Gastrocnemius medialis (tissue), 4 donors: ENCODE data around the gene SPOUT1.
"Not testable (repeated sequence)": the region's sequence is repeated elsewhere in the genome, so short reads cannot be mapped to it uniquely, and the experiment has no call there.

Source experiments
- POLR2A ChIP-seq, 2 donors: fragments of 450-650 bp; IDR thresholded peaks; one replicate each; pipeline ENCODE4 v1.6.1; 2017; ENCODE audit warnings: antibody characterized with exemption in 2 of 2, mild to moderate bottlenecking in 2 of 2, moderate library complexity in 2 of 2
- TF ChIP-seq, protein P1 (sequence below), 5 experiments: fragments of 450-650 bp in 3 of 5; fragments of 200-600 bp in 2 of 5; sonication (generic) in 2 of 5; IDR thresholded peaks in 4 of 5; conservative IDR thresholded peaks in 1 of 5; 1 replicate in 4 of 5; 2 replicates in 1 of 5; pipeline ENCODE4 v1.5.1; 2016 to 2019; ENCODE audit warnings: antibody characterized with exemption in 5 of 5, mild to moderate bottlenecking in 3 of 5, moderate library complexity in 3 of 5

- TF ChIP-seq, protein P1, sequence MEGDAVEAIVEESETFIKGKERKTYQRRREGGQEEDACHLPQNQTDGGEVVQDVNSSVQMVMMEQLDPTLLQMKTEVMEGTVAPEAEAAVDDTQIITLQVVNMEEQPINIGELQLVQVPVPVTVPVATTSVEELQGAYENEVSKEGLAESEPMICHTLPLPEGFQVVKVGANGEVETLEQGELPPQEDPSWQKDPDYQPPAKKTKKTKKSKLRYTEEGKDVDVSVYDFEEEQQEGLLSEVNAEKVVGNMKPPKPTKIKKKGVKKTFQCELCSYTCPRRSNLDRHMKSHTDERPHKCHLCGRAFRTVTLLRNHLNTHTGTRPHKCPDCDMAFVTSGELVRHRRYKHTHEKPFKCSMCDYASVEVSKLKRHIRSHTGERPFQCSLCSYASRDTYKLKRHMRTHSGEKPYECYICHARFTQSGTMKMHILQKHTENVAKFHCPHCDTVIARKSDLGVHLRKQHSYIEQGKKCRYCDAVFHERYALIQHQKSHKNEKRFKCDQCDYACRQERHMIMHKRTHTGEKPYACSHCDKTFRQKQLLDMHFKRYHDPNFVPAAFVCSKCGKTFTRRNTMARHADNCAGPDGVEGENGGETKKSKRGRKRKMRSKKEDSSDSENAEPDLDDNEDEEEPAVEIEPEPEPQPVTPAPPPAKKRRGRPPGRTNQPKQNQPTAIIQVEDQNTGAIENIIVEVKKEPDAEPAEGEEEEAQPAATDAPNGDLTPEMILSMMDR (IDR thresholded peaks at IDR 0.05 in 4 of 5, conservative IDR thresholded peaks at IDR 0.05 in 1 of 5), result not testable (repeated sequence)
- not testable (repeated sequence) for TF ChIP-seq POLR2A (IDR thresholded peaks at IDR 0.05)
Observed at GRCh38 chr9:128851024-128851423, 21.4 kb upstream of the SPOUT1 start.
